SU-DHL-6 (cell line): ENCODE data around the gene WWP2.

Experiments
- H2AFZ ChIP-seq: fragments of 200-600 bp; sonication (generic); 2 replicates; pipeline ENCODE4 v1.6.1; 2014; ENCODE audit warnings: low read depth, mild to moderate bottlenecking, moderate library complexity, mixed read lengths, antibody characterized with exemption, low read length; ENCODE audit not compliant: severe bottlenecking
- H3F3A ChIP-seq: fragments of 200-600 bp; shearing (Covaris generic); 2 replicates; pipeline ENCODE4 v1.6.0; 2016; ENCODE audit warnings: antibody characterized with exemption, mild to moderate bottlenecking; ENCODE audit not compliant: insufficient read depth
- H3K27ac ChIP-seq: fragments of 200-600 bp; sonication (generic); 2 replicates; pipeline ENCODE4 v1.5.1; 2016; ENCODE audit warnings: low read depth, mild to moderate bottlenecking, low read length, moderate library complexity, mixed read lengths
- H3K27me3 ChIP-seq: fragments of 200-600 bp; sonication (generic), shearing (Covaris generic); 2 replicates; pipeline ENCODE4 v1.6.0; 2014; ENCODE audit warnings: mild to moderate bottlenecking, low read length
- H3K36me3 ChIP-seq: fragments of 200-600 bp; sonication (generic); 2 replicates; pipeline ENCODE4 v1.6.1; 2014; ENCODE audit warnings: mild to moderate bottlenecking, low read length, mixed read lengths
- H3K4me2 ChIP-seq: fragments of 300-600, 200-600 bp; shearing (Covaris generic), sonication (generic); 2 replicates; pipeline ENCODE4 v1.6.0; 2014; ENCODE audit warnings: low read length, low read depth, mild to moderate bottlenecking; ENCODE audit not compliant: poor library complexity, severe bottlenecking
- H3K4me3 ChIP-seq: fragments of 200-600 bp; sonication (generic); 2 replicates; pipeline ENCODE4 v1.5.1; 2014; ENCODE audit warnings: antibody characterized with exemption, low read length, mild to moderate bottlenecking, mixed read lengths; ENCODE audit not compliant: insufficient read depth, poor library complexity, severe bottlenecking
- H3K79me2 ChIP-seq: fragments of 200-600 bp; sonication (generic); 2 replicates; pipeline ENCODE4 v1.6.1; 2014; ENCODE audit warnings: mild to moderate bottlenecking, low read length, moderate library complexity; ENCODE audit not compliant: insufficient read depth
- H3K9ac ChIP-seq: fragments of 200-600 bp; sonication (generic); 2 replicates; pipeline ENCODE4 v1.7.0; 2014; ENCODE audit warnings: mild to moderate bottlenecking, low read length
- H3K9me2 ChIP-seq: fragments of 200-600 bp; sonication (generic); replicated peaks from 2 replicates; pipeline ENCODE4 v1.6.1; 2014; ENCODE audit warnings: low read length; ENCODE audit not compliant: insufficient read depth
- H3K9me3 ChIP-seq: fragments of 200-600 bp; sonication (generic); 2 replicates; pipeline ENCODE4 v1.6.1; 2014; ENCODE audit warnings: low read length, mixed read lengths; ENCODE audit not compliant: insufficient read depth
- H4K20me1 ChIP-seq: fragments of 200-600 bp; sonication (generic); 2 replicates; pipeline ENCODE4 v1.6.1; 2014; ENCODE audit warnings: low read depth, mild to moderate bottlenecking, antibody characterized with exemption, low read length, moderate library complexity, mixed read lengths
- CTCF ChIP-seq: fragments of 200-600 bp; sonication (generic); IDR thresholded peaks from one replicate; pipeline ENCODE4 v1.5.1; 2017; ENCODE audit warnings: antibody characterized with exemption, mild to moderate bottlenecking, low read length, moderate library complexity; ENCODE audit not compliant: insufficient read depth, poor library complexity, severe bottlenecking
- EZH2phosphoT487 ChIP-seq: fragments of 200-600 bp; sonication (generic), shearing (Covaris generic); conservative IDR thresholded peaks from 2 replicates; pipeline ENCODE4 v1.6.1; 2018; ENCODE audit warnings: mild to moderate bottlenecking, antibody characterized with exemption, low read length, moderate library complexity, mixed read lengths

WWP2 gene

GRCh38 chr16:69830534-69831211, 68.5 kb downstream of the WWP2 start:
- Histone ChIP-seq H3F3A (no peaks in the 10 kb centered on the region), H3K36me3 (no peaks in the 10 kb centered on the region), H3K9me3 (no peaks in the 10 kb centered on the region), H3K9me2 (no peaks in the 10 kb centered on the region), H3K27me3 (no peaks in the 10 kb centered on the region), H2AFZ (no peak overlapping the region), H3K9ac (no peak overlapping the region), H3K79me2 (no peaks in the 10 kb centered on the region), H3K4me2 (no peak overlapping the region), H3K4me3 (no peak overlapping the region), H3K27ac (no peak overlapping the region), H4K20me1 (no peaks in the 10 kb centered on the region)
- TF ChIP-seq EZH2phosphoT487 (no peak), CTCF (no peak)

GRCh38 chr16:69831212-69832123, 69.3 kb downstream of the WWP2 start:
- H2AFZ ChIP-seq, result no peak overlapping the region
- no peak overlapping the region for H3K9ac ChIP-seq
- H3F3A ChIP-seq, result no peaks in the 10 kb centered on the region
- no peak overlapping the region for H3K4me2 ChIP-seq
- no peak for TF ChIP-seq CTCF
- no peak for TF ChIP-seq EZH2phosphoT487
- H3K79me2 ChIP-seq, result no peaks in the 10 kb centered on the region
- no peak overlapping the region for H3K4me3 ChIP-seq
- no peaks in the 10 kb centered on the region for H3K9me2 ChIP-seq
- H3K36me3 ChIP-seq, result no peaks in the 10 kb centered on the region
- no peaks in the 10 kb centered on the region for H4K20me1 ChIP-seq
- H3K9me3 ChIP-seq, result no peaks in the 10 kb centered on the region
- no peaks in the 10 kb centered on the region for H3K27me3 ChIP-seq
- H3K27ac ChIP-seq, result no peak overlapping the region

- Histone ChIP-seq H3K4me2 (no peak overlapping the region), H3K9me2 (no peaks in the 10 kb centered on the region), H3K9me3 (no peaks in the 10 kb centered on the region), H3K79me2 (no peaks in the 10 kb centered on the region), H3K9ac (no peak overlapping the region), H3K27ac (no peak overlapping the region), H3K27me3 (no peaks in the 10 kb centered on the region), H3F3A (no peaks in the 10 kb centered on the region), H2AFZ (no peak overlapping the region), H3K4me3 (no peak overlapping the region), H4K20me1 (no peaks in the 10 kb centered on the region), H3K36me3 (no peaks in the 10 kb centered on the region)
- TF ChIP-seq EZH2phosphoT487 (no peak), CTCF (no peak)
These were observed 71.5 kb downstream of the WWP2 start for GRCh38 chr16:69833357-69834282.
